Right lobe of liver (tissue), 4 donors: Measurements from ENCODE around the gene HDGFL2.

Source experiments
- CTCF ChIP-seq, 4 donors: fragments of 200-600 bp in 3 of 4; fragments of 450-650 bp in 1 of 4; IDR thresholded peaks; one replicate each; pipeline versions ENCODE4 v1.5.1 to v1.8.0; 2016 to 2022; ENCODE audit warnings: antibody characterized with exemption in 4 of 4, mild to moderate bottlenecking in 2 of 4
- POLR2A ChIP-seq: fragments of 450-650 bp; IDR thresholded peaks from one replicate; pipeline ENCODE4 v1.6.1; 2017; ENCODE audit warnings: antibody characterized with exemption, mild to moderate bottlenecking
- donor health status: DM: no; HTN: no; CAD: no.
- donor health status: DM: no; HTN: no; CAD: no.
- donor health status: DM: no; HTN: yes; CAD: no.

DNA sequence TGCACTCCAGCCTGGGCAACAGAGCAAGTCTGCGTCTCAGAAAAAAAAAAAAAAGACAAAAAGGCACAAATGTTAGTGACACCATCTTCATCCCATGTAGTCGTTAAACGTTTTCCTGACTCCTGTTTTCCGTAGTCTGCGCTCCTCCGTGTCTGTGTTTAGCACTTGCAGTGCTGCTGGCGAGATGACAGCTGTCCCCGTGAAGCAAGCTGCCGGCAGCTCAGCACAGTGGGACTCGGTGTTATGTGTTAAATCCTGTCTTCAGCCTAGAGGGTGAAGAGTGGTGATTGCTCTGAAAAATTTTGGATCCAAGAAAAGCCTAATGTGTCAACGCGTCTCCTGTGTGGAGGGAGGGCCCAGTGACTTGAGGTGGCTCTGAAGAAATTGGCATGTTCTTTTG, 32.9 kb upstream of the HDGFL2 start:
- TF ChIP-seq CTCF (IDR thresholded peaks at IDR 0.05) (no peak), POLR2A (no peak)
